Panc1 (cell line): ENCODE measurements around the gene TM9SF3.

Source experiments
- POLR2AphosphoS5 ChIP-seq: IDR thresholded peaks from 2 replicates; pipeline ENCODE4 v1.6.1; 2012; ENCODE audit warnings: mild to moderate bottlenecking, low read depth, low read length, moderate library complexity
- TCF7L2 ChIP-seq: IDR thresholded peaks from 2 replicates; pipeline ENCODE4 v1.6.1; 2011; ENCODE audit warnings: mild to moderate bottlenecking, low read depth, low read length, inconsistent platforms
- TF ChIP-seq, protein P1 (sequence below): fragments of 450-650 bp; IDR thresholded peaks from 2 replicates; pipeline ENCODE4 v1.5.1; 2017; ENCODE audit warnings: mild to moderate bottlenecking

DNA sequence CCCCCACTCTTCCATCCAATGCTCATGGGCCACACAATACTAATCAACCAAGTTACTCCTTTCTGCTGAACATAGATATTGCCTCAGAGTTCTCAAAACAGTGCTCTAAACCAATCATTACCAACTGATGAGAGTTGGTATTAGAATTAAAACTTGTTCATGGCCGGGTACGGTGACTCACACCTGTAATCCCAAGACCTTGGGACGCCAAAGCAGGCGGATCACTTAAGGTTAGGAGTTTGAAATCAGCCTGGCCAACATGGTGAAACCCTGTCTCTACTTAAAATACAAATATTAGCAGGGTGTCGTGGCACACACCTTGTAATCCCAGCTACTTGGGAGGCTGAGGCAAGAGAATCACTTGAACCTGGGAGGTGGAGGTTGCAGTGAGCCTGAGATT is 8.2 kb downstream of the TM9SF3 start:
- TF ChIP-seq, protein P1, sequence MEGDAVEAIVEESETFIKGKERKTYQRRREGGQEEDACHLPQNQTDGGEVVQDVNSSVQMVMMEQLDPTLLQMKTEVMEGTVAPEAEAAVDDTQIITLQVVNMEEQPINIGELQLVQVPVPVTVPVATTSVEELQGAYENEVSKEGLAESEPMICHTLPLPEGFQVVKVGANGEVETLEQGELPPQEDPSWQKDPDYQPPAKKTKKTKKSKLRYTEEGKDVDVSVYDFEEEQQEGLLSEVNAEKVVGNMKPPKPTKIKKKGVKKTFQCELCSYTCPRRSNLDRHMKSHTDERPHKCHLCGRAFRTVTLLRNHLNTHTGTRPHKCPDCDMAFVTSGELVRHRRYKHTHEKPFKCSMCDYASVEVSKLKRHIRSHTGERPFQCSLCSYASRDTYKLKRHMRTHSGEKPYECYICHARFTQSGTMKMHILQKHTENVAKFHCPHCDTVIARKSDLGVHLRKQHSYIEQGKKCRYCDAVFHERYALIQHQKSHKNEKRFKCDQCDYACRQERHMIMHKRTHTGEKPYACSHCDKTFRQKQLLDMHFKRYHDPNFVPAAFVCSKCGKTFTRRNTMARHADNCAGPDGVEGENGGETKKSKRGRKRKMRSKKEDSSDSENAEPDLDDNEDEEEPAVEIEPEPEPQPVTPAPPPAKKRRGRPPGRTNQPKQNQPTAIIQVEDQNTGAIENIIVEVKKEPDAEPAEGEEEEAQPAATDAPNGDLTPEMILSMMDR, result no peak
- no peak for TF ChIP-seq POLR2AphosphoS5
- no peak for TF ChIP-seq TCF7L2
